Colonic mucosa (tissue), 4 donors: ENCODE data around the gene TAOK1. TPM values are rescaled to one million over a fixed set of nuclear protein-coding genes. Genes with fewer than 3 reads are reported as not detected.

ENCODE experiments used
- DNase-seq: peaks from one replicate; pipeline ENCODE4 v3.0.0-alpha.2; 2020
- H3K27ac ChIP-seq: fragments of 200-600 bp; one replicate; pipeline ENCODE4 v1.8.0; 2021
- H3K27me3 ChIP-seq: fragments of 200-600 bp; one replicate; pipeline ENCODE4 v1.8.0; 2021
- H3K36me3 ChIP-seq: fragments of 200-600 bp; one replicate; pipeline ENCODE4 v1.8.0; 2021
- H3K4me1 ChIP-seq: fragments of 200-600 bp; one replicate; pipeline ENCODE4 v1.8.0; 2021; ENCODE audit warnings: mild to moderate bottlenecking
- H3K4me3 ChIP-seq: fragments of 200-600 bp; one replicate; pipeline ENCODE4 v1.8.0; 2021
- H3K9ac ChIP-seq, 2 donors: one replicate each; pipeline ENCODE4 v1.7.0; 2013; ENCODE audit warnings: control low read depth in 2 of 2, low read depth in 2 of 2, low read length in 2 of 2
- H3K9me3 ChIP-seq: fragments of 200-600 bp; one replicate; pipeline ENCODE4 v1.8.0; 2021
- CTCF ChIP-seq: fragments of 200-600 bp; IDR thresholded peaks from one replicate; pipeline ENCODE4 v1.8.0; 2022; ENCODE audit warnings: antibody characterized with exemption, mild to moderate bottlenecking
- intact Hi-C: fragments of 100-400 bp; cut with DNase I; formaldehyde crosslinking; loops from one replicate; pipeline ENCODE4 v1.14.1; 2022
- total RNA-seq, 2 donors: library from RNA; stranded (reverse); fragmentation: NEBNext Ultra II Directional in 1 of 2; extraction: Animal tissue kit (Norgen Biotek cat#: 25700) in 1 of 2; gene quantifications; one replicate each; pipeline ENCODE4 v1.2.1, GENCODE V29; 2021
- donor health status: healthy.
- donor health status: DM: no; HTN: no; CAD: no.
- donor health status: DM: no; HTN: no; CAD: no.

TAOK1 gene
- total RNA-seq, 2 donors from 2014 or later = 42.1 to 57.1 TPM

- intact Hi-C loops = no loop called here
- Histone ChIP-seq H3K9me3 (no peaks in the 10 kb centered on the region), H3K27me3 (no peaks in the 10 kb centered on the region), H3K4me1 (no peaks in the 10 kb centered on the region), H3K9ac (no peak overlapping the region), H3K36me3 (no peaks in the 10 kb centered on the region), H3K27ac (no peak overlapping the region), H3K4me3 (no peak overlapping the region)
- DNase-seq = no peak
- no peak for TF ChIP-seq CTCF
Measured at GRCh38 chr17:29393436-29393835, 3.3 kb downstream of the TAOK1 start.

GRCh38 chr17:29394761-29395160 is 4.6 kb downstream of the TAOK1 start:
- no peaks in the 10 kb centered on the region for H3K27me3 ChIP-seq
- no peak overlapping the region for H3K4me3 ChIP-seq
- no peaks in the 10 kb centered on the region for H3K36me3 ChIP-seq
- intact Hi-C loops = no loop called here
- no peaks in the 10 kb centered on the region for H3K9me3 ChIP-seq
- TF ChIP-seq CTCF = no peak
- H3K9ac ChIP-seq = no peak overlapping the region
- no peaks in the 10 kb centered on the region for H3K4me1 ChIP-seq
- H3K27ac ChIP-seq = no peak overlapping the region
- DNase-seq = no peak

GRCh38 chr17:29396066-29396465 is 5.9 kb downstream of the TAOK1 start:
- no peak for TF ChIP-seq CTCF
- Histone ChIP-seq H3K27me3 (no peaks in the 10 kb centered on the region), H3K27ac (no peak overlapping the region), H3K4me3 (no peak overlapping the region), H3K4me1 (no peaks in the 10 kb centered on the region), H3K36me3 (no peaks in the 10 kb centered on the region), H3K9me3 (no peaks in the 10 kb centered on the region), H3K9ac (no peak overlapping the region)
- DNase-seq = no peak
- intact Hi-C loops = no loop called here

- no peaks in the 10 kb centered on the region for H3K4me1 ChIP-seq
- no peak overlapping the region for H3K4me3 ChIP-seq
- no peak overlapping the region for H3K27ac ChIP-seq
- no peak for TF ChIP-seq CTCF
- H3K9ac ChIP-seq = no peak overlapping the region
- no peak for DNase-seq
- intact Hi-C loops = no loop called here
- no peaks in the 10 kb centered on the region for H3K36me3 ChIP-seq
- no peaks in the 10 kb centered on the region for H3K9me3 ChIP-seq
- H3K27me3 ChIP-seq = no peaks in the 10 kb centered on the region
Measured at GRCh38 chr17:29399634-29400033, 9.5 kb downstream of the TAOK1 start.

GRCh38 chr17:29400818-29401217 is 10.7 kb downstream of the TAOK1 start:
- H3K27me3 ChIP-seq = no peaks in the 10 kb centered on the region
- H3K36me3 ChIP-seq = no peaks in the 10 kb centered on the region
- DNase-seq = no peak
- H3K4me1 ChIP-seq = no peaks in the 10 kb centered on the region
- intact Hi-C loops = no loop called here
- no peak overlapping the region for H3K27ac ChIP-seq
- no peak for TF ChIP-seq CTCF
- no peaks in the 10 kb centered on the region for H3K9me3 ChIP-seq
- no peak overlapping the region for H3K4me3 ChIP-seq
- no peak overlapping the region for H3K9ac ChIP-seq

- no peak overlapping the region for H3K27ac ChIP-seq
- H3K9me3 ChIP-seq = no peaks in the 10 kb centered on the region
- no peaks in the 10 kb centered on the region for H3K4me1 ChIP-seq
- no peaks in the 10 kb centered on the region for H3K36me3 ChIP-seq
- H3K9ac ChIP-seq = no peak overlapping the region
- H3K4me3 ChIP-seq = no peak overlapping the region
- DNase-seq = no peak
- H3K27me3 ChIP-seq = no peaks in the 10 kb centered on the region
- no peak for TF ChIP-seq CTCF
- intact Hi-C loops = no loop called here
Measured at GRCh38 chr17:29401258-29401657, 11.1 kb downstream of the TAOK1 start.
